ENCODE data around the gene TSR1.

DNA sequence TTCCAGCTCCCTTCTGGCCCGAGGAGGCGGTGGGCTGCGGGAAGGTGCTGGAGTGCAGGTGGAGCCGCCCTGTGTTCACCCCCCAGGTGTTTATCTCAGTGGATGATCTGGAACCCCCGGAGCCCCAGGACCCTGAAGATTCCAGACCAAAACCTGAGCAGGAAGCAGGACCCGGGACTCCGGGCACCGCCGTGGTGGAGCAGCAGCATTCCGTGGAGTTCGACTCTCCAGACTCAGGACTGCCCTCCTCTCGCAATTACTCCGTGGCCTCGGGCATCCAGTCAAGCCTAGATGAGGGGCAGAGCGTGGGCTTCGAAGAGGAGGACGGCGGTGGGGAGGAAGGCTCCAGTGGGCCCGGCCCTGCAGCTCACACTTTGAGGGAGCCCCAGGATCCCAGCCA, 39.1 kb upstream of the TSR1 start:
- TF ChIP-seq, protein P1, sequence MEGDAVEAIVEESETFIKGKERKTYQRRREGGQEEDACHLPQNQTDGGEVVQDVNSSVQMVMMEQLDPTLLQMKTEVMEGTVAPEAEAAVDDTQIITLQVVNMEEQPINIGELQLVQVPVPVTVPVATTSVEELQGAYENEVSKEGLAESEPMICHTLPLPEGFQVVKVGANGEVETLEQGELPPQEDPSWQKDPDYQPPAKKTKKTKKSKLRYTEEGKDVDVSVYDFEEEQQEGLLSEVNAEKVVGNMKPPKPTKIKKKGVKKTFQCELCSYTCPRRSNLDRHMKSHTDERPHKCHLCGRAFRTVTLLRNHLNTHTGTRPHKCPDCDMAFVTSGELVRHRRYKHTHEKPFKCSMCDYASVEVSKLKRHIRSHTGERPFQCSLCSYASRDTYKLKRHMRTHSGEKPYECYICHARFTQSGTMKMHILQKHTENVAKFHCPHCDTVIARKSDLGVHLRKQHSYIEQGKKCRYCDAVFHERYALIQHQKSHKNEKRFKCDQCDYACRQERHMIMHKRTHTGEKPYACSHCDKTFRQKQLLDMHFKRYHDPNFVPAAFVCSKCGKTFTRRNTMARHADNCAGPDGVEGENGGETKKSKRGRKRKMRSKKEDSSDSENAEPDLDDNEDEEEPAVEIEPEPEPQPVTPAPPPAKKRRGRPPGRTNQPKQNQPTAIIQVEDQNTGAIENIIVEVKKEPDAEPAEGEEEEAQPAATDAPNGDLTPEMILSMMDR (IDR thresholded peaks at IDR 0.05), result no peak
- TF ChIP-seq, protein P2, sequence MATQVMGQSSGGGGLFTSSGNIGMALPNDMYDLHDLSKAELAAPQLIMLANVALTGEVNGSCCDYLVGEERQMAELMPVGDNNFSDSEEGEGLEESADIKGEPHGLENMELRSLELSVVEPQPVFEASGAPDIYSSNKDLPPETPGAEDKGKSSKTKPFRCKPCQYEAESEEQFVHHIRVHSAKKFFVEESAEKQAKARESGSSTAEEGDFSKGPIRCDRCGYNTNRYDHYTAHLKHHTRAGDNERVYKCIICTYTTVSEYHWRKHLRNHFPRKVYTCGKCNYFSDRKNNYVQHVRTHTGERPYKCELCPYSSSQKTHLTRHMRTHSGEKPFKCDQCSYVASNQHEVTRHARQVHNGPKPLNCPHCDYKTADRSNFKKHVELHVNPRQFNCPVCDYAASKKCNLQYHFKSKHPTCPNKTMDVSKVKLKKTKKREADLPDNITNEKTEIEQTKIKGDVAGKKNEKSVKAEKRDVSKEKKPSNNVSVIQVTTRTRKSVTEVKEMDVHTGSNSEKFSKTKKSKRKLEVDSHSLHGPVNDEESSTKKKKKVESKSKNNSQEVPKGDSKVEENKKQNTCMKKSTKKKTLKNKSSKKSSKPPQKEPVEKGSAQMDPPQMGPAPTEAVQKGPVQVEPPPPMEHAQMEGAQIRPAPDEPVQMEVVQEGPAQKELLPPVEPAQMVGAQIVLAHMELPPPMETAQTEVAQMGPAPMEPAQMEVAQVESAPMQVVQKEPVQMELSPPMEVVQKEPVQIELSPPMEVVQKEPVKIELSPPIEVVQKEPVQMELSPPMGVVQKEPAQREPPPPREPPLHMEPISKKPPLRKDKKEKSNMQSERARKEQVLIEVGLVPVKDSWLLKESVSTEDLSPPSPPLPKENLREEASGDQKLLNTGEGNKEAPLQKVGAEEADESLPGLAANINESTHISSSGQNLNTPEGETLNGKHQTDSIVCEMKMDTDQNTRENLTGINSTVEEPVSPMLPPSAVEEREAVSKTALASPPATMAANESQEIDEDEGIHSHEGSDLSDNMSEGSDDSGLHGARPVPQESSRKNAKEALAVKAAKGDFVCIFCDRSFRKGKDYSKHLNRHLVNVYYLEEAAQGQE (IDR thresholded peaks at IDR 0.05; ENCODE audit: insufficient read depth in 1 of 2, low read depth in 2 of 2, low read length in 1 of 2), result no peak
- TF ChIP-seq SIN3A (IDR thresholded peaks at IDR 0.05; ENCODE audit: borderline replicate concordance, insufficient read depth, low read depth, low read length) (no peak), POLR2AphosphoS5 (IDR thresholded peaks at IDR 0.05; ENCODE audit: low read depth, low read length) (no peak), TCF7L2 (IDR thresholded peaks at IDR 0.05; ENCODE audit: low read depth, low read length) (no peak)
